Keratinocyte (primary cell): ENCODE results near the gene ARAF.

Experiments used
- EZH2 ChIP-seq: IDR thresholded peaks from one replicate; pipeline ENCODE4 v1.6.1; 2012; ENCODE audit warnings: inconsistent platforms, mild to moderate bottlenecking, low read length, moderate library complexity
- TF ChIP-seq, protein P1 (sequence below), 3 experiments: IDR thresholded peaks in 1 of 3; conservative IDR thresholded peaks in 1 of 3; optimal IDR thresholded peaks in 1 of 3; 2 replicates in 2 of 3; 3 replicates in 1 of 3; pipeline versions ENCODE3 to v1.5.1; 2011; ENCODE audit warnings: low read length in 3 of 3, mild to moderate bottlenecking in 3 of 3, moderate library complexity in 2 of 3, control low read depth in 1 of 3, inconsistent platforms in 1 of 3; ENCODE audit not compliant: insufficient read depth in 2 of 3; ENCODE audit errors: extremely low read depth in 1 of 3

DNA sequence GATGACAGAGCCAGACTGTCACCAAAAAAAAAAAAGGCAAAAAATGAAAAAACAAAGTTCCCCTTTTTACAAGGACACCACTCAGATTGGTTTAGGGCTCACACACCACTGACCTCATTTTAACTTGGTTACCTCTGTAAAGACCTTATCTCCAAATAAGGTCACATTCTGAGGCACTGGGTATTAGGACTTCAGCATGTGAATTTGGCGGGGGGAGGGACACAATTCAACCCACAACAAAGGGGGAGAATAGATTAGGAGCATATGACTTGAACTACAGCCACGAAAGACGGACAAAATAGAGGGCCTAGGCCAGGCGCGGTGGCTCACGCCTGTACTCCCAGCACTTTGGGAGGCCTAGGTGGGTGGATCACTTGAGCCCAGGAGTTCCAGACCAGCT is 31.0 kb upstream of the ARAF start:
- TF ChIP-seq, protein P1, sequence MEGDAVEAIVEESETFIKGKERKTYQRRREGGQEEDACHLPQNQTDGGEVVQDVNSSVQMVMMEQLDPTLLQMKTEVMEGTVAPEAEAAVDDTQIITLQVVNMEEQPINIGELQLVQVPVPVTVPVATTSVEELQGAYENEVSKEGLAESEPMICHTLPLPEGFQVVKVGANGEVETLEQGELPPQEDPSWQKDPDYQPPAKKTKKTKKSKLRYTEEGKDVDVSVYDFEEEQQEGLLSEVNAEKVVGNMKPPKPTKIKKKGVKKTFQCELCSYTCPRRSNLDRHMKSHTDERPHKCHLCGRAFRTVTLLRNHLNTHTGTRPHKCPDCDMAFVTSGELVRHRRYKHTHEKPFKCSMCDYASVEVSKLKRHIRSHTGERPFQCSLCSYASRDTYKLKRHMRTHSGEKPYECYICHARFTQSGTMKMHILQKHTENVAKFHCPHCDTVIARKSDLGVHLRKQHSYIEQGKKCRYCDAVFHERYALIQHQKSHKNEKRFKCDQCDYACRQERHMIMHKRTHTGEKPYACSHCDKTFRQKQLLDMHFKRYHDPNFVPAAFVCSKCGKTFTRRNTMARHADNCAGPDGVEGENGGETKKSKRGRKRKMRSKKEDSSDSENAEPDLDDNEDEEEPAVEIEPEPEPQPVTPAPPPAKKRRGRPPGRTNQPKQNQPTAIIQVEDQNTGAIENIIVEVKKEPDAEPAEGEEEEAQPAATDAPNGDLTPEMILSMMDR (optimal IDR thresholded peaks at IDR 0.05 in 1 of 3, IDR thresholded peaks at IDR 0.05 in 1 of 3, conservative IDR thresholded peaks at IDR 0.05 in 1 of 3; ENCODE audit: extremely low read depth in 1 of 3, insufficient read depth in 2 of 3, low read length in 3 of 3): no peak
- TF ChIP-seq EZH2: no peak
